ENCODE results near the gene OXSR1. TPM values are rescaled to one million over a fixed set of nuclear protein-coding genes. Genes with fewer than 3 reads are reported as not detected.
"Not testable (repeated sequence)": the region's sequence is repeated elsewhere in the genome, so short reads cannot be mapped to it uniquely, and the experiment has no call there.

Gene OXSR1
- total RNA-seq, 4 donors from 2014 or later: 37.9 to 50.0 (median 43.2) TPM

DNA sequence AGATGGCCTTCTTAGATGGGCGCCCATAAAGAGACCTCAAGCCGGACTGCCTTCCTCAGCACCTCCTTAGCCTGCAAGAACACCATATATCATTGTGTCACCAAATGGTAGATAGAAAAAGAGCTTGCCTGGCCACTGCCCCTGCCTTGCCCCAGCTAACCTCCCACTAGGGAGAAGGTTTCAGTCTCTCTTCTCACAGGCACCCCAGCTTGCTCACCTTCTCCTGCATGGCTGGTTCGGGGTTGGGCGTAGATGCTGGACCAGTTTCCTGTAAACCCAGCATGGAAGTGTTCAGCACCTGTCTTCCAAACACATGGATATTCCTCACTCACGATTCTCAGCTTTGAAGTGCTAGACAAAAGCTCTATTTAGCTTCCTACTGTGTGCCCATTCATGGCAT lies 113.5 kb downstream of the OXSR1 start:
- H3K36me3 ChIP-seq: peaks cover 0 to 15% of the 10 kb centered on the region in 2 donors
- intact Hi-C loops (cut with DNase I; ENCODE audit: low total_unique reads): no loop called here
- no peak for ATAC-seq
- H3K9me3 ChIP-seq: no peaks in the 10 kb centered on the region
- in situ Hi-C loops (cut with MboI; ENCODE audit: low sequenced_read_pairs in 4 of 4): no loop called here
- no peak overlapping the region for H3K4me3 ChIP-seq
- no peaks in the 10 kb centered on the region for H3K4me1 ChIP-seq
- no peak overlapping the region for H3K27ac ChIP-seq
- no peak for TF ChIP-seq POLR2A (IDR thresholded peaks at IDR 0.05)
- TF ChIP-seq, protein P1, sequence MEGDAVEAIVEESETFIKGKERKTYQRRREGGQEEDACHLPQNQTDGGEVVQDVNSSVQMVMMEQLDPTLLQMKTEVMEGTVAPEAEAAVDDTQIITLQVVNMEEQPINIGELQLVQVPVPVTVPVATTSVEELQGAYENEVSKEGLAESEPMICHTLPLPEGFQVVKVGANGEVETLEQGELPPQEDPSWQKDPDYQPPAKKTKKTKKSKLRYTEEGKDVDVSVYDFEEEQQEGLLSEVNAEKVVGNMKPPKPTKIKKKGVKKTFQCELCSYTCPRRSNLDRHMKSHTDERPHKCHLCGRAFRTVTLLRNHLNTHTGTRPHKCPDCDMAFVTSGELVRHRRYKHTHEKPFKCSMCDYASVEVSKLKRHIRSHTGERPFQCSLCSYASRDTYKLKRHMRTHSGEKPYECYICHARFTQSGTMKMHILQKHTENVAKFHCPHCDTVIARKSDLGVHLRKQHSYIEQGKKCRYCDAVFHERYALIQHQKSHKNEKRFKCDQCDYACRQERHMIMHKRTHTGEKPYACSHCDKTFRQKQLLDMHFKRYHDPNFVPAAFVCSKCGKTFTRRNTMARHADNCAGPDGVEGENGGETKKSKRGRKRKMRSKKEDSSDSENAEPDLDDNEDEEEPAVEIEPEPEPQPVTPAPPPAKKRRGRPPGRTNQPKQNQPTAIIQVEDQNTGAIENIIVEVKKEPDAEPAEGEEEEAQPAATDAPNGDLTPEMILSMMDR (IDR thresholded peaks at IDR 0.05 in 4 of 5, conservative IDR thresholded peaks at IDR 0.05 in 1 of 5): no peak
- H3K27me3 ChIP-seq: no peaks in the 10 kb centered on the region
- DNase-seq: no peak

DNA sequence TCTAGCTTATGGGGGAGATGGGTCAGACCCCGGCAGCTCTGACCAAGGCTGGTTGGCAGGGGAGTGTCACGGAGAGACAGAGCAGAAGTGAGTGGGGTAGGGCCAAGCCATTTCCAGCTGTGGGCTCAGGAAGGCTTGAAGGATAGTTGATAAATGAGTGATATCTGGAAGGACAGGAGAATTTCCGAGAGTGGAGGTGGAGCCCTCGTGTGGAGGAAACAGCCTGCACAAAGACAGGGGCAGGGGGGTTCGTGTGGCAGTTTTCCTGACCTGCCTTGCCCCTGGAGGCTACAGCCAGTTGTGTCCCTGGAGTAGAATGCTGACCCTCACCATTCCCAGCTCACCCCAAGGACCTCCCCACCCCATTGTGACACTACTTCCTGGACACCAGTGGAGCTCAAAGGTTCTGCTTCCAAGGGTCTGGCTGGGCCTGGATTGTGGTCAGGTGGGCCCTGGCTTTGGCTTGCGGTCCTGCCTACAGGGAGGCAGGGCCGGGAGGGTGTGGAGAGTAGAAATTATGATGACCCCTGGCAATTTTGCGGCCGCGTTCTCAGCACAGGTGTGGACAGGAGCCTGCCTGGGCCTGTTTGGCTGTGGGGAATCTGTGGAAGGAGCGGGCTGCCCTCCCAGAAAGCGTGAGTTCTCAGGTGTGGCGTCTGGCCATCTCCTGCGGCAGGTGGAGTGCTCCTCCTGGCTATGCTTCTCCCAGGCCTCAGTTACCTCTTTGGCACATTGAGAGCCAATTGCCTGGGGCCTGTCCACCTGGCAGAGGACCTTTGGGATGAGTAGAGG lies 116.8 kb downstream of the OXSR1 start, which contains the start of gene SLC22A14:
Gene SLC22A14, plus strand, starts transcription at position 400 of the 792 bp plus-strand sequence. CDS start 23,733 bp downstream, outside the sequence.
- ATAC-seq (no peak), DNase-seq (no peak)
- no peak within 1 kb of the TSS for H3K4me3 ChIP-seq
- TF ChIP-seq, protein P1 (IDR thresholded peaks at IDR 0.05 in 4 of 5, conservative IDR thresholded peaks at IDR 0.05 in 1 of 5): no peak
- no peak for TF ChIP-seq POLR2A (IDR thresholded peaks at IDR 0.05)
- H3K27me3 ChIP-seq: no peaks in the 10 kb centered on the region
- no peak within 1 kb of the TSS for H3K27ac ChIP-seq
- intact Hi-C loops (cut with DNase I; ENCODE audit: low total_unique reads) (no loop called here), in situ Hi-C loops (cut with MboI; ENCODE audit: low sequenced_read_pairs in 4 of 4) (no loop called here)
- H3K9me3 ChIP-seq: no peaks in the 10 kb centered on the region
- H3K4me1 ChIP-seq: no peaks in the 10 kb centered on the region
- peaks cover 0 to 4% of the 10 kb centered on the region in 2 donors for H3K36me3 ChIP-seq

DNA sequence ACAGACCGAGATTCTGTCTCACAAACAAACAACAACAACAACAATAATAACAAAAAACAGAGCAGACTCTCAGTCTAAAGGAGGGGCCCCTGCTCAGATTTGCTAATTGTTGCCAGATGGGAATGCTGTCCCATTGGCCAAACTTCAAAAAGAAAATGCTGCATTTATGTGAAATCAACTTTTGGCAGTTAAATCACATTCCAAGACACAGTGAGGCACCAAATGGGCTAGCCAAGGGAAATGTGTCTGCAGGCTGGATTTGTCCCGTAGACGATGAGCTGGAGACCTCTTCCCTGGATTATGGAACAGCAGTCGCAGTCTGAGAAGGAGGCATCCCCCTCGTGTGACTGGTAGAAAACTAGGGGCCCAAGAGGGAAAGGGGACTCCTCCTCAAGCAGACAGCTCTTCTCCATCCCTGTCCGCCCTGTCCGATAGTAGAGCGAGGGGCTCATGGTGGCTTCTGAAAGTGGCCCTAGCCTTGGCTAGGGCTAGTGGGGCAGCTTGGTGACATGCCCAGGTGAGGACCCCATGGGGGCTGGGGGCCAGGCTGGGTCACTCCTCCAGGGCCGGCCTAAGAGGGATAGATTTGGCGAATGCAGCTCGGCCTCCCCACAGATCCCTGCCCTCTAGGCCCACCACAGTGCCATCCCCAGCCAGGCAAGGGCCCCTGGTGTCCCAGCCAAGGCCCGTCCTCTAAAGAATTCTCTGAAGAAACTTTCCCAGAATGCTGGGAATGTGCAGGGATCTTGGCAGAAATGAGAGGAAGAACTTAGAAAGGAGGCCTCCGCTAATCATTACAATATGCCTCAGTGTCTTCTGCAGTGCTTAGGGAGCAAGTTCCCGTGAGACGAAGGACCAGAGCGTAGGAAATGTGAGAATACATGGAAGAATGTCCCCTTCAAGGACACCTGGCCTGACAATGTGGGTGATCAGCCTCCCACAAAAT lies 118.7 kb downstream of the OXSR1 start:
- intact Hi-C loops (cut with DNase I; ENCODE audit: low total_unique reads) (no loop called here), in situ Hi-C loops (cut with MboI; ENCODE audit: low sequenced_read_pairs in 4 of 4) (no loop called here)
- Histone ChIP-seq H3K27me3 (no peaks in the 10 kb centered on the region), H3K27ac (no peak overlapping the region), H3K36me3 (no peaks in the 10 kb centered on the region), H3K4me3 (no peak overlapping the region), H3K4me1 (no peaks in the 10 kb centered on the region), H3K9me3 (no peaks in the 10 kb centered on the region)
- ATAC-seq (no peak), DNase-seq (no peak)
- TF ChIP-seq, protein P1 (IDR thresholded peaks at IDR 0.05 in 4 of 5, conservative IDR thresholded peaks at IDR 0.05 in 1 of 5): no peak
- TF ChIP-seq POLR2A (IDR thresholded peaks at IDR 0.05): no peak

DNA sequence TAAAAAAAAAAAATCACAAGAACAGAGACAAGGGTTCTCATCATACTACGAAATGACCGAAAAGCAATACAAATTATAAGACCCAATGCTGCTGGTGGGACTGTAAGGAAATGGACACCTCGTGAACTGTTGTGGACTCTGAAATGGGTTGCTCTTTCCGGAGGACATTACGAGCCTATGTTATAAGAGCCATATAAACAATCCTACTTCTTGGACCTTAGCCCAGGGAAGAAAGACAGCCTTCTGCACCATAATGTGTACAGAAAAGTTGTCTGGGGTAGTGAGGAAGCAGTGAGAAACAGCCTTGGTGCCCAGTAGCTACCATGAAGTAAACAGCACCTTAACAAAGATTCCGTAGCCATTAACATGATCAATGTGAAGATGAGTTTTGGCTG lies 119.4 kb downstream of the OXSR1 start:
- TF ChIP-seq, protein P1 (IDR thresholded peaks at IDR 0.05 in 4 of 5, conservative IDR thresholded peaks at IDR 0.05 in 1 of 5): no peak
- no peak for TF ChIP-seq POLR2A (IDR thresholded peaks at IDR 0.05)
- intact Hi-C loops (cut with DNase I; ENCODE audit: low total_unique reads) (no loop called here), in situ Hi-C loops (cut with MboI; ENCODE audit: low sequenced_read_pairs in 4 of 4) (no loop called here)
- Histone ChIP-seq H3K27ac (no peak overlapping the region), H3K36me3 (no peaks in the 10 kb centered on the region), H3K9me3 (no peaks in the 10 kb centered on the region), H3K4me3 (no peak overlapping the region), H3K4me1 (no peaks in the 10 kb centered on the region), H3K27me3 (no peaks in the 10 kb centered on the region)
- no peak for ATAC-seq
- no peak for DNase-seq

DNA sequence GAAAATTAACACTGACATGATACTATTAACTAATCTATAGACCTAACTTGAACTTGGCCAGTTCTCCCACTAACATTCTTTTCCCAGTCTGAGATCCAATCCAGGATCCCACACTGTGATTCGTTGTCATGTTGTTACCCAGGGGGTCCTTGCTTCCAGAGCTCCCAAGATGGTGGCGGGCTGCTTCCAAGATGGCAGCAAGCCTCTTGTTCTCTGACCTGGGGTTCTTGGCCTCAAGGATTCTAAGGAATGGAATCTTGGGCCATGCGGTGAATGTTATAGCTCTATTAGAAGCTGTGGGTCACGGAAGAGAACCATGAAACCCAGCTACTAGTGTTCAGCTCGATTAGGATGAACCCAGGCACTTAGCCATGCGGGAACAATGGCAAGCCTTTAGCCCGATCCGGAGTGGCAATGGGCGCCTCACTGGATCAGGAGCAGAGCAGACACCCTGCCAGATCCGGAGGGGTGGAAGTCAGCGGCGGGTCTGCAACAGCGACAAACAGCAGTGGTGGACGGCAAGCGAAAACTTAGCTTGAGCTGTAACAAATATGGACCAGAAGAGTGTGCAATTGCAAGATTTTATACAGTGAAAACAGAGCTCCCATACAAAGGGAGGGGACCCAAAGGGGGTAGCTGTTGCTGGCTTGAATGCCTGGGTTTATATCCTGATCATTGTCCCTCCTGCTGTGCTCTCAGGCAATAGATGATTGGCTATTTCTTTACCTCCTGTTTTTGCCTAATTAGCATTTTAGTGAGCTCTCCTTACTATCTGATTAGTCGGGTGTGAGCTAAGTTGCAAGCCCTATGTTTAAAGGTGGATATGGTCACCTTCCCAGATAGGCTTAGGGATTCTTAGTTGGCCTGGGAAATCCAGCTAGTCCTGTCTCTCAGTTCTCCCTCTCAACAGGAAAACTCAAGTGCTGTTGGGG lies 124.2 kb downstream of the OXSR1 start:
- in situ Hi-C loops (cut with MboI; ENCODE audit: low sequenced_read_pairs in 4 of 4); DNase-seq; H3K9me3 ChIP-seq; intact Hi-C loops (cut with DNase I; ENCODE audit: low total_unique reads); H3K36me3 ChIP-seq; ATAC-seq; H3K4me1 ChIP-seq; H3K27ac ChIP-seq; H3K4me3 ChIP-seq; H3K27me3 ChIP-seq: not testable (repeated sequence)

DNA sequence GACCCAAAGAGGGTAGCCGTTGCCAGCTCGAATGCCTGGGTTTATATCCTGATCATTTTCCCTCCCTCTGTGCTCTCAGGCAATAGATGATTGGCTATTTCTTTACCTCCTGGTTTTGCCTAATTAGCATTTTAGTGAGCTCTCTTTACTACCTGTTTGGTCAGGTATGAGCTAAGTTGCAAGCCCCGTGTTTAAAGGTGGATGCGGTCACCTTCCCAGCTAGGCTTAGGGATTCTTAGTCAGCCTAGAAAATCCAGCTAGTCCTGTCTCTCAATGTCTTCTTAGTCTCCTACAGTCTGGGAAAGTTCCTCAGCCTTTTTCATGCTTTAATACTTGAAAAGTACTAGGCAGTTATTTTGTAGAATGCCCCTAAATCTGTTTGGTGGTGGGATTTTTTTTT lies 131.7 kb downstream of the OXSR1 start:
- intact Hi-C loops (cut with DNase I; ENCODE audit: low total_unique reads); H3K36me3 ChIP-seq; H3K9me3 ChIP-seq; DNase-seq; H3K4me3 ChIP-seq; H3K27me3 ChIP-seq; H3K4me1 ChIP-seq; H3K27ac ChIP-seq; ATAC-seq; in situ Hi-C loops (cut with MboI; ENCODE audit: low sequenced_read_pairs in 4 of 4): not testable (repeated sequence)
